DOHH2 (cell line): Measurements from ENCODE around the gene SLC26A1.

Source experiments
- H3F3A ChIP-seq: fragments of 200-600 bp; sonication (generic), shearing (Covaris generic); 2 replicates; pipeline ENCODE4 v1.6.0; 2016; ENCODE audit warnings: antibody characterized with exemption, mild to moderate bottlenecking; ENCODE audit not compliant: control insufficient read depth, insufficient read depth
- H3K27ac ChIP-seq: fragments of 200-600 bp; sonication (generic); 2 replicates; pipeline ENCODE4 v1.5.1; 2014; ENCODE audit warnings: low read depth, mild to moderate bottlenecking, low read length, moderate library complexity
- H3K27me3 ChIP-seq: fragments of 200-600 bp; sonication (generic); 2 replicates; pipeline ENCODE4 v1.6.1; 2014; ENCODE audit warnings: mild to moderate bottlenecking, low read length, mixed read lengths; ENCODE audit not compliant: control insufficient read depth
- H3K36me3 ChIP-seq: fragments of 200-600 bp; sonication (generic); 2 replicates; pipeline ENCODE4 v1.6.1; 2014; ENCODE audit warnings: mild to moderate bottlenecking, low read length, moderate library complexity, mixed read lengths; ENCODE audit not compliant: control insufficient read depth
- H3K4me1 ChIP-seq: fragments of 200-600 bp; sonication (generic); 2 replicates; pipeline ENCODE4 v1.6.1; 2014; ENCODE audit warnings: mild to moderate bottlenecking, low read length, mixed read lengths; ENCODE audit not compliant: control insufficient read depth
- H3K4me2 ChIP-seq: fragments of 200-600 bp; sonication (generic); 2 replicates; pipeline ENCODE4 v1.6.0; 2014; ENCODE audit warnings: mild to moderate bottlenecking, low read length, moderate library complexity
- H3K4me3 ChIP-seq: fragments of 200-600 bp; sonication (generic); 2 replicates; pipeline ENCODE4 v1.5.1; 2014; ENCODE audit warnings: mild to moderate bottlenecking, low read length, mixed read lengths
- H3K79me2 ChIP-seq: fragments of 200-600 bp; sonication (generic); 2 replicates; pipeline ENCODE4 v1.6.1; 2014; ENCODE audit warnings: mild to moderate bottlenecking, low read length, mixed read lengths; ENCODE audit not compliant: control insufficient read depth
- H3K9me2 ChIP-seq: fragments of 200-600 bp; sonication (generic); replicated peaks from 2 replicates; pipeline ENCODE4 v1.6.1; 2014; ENCODE audit warnings: mild to moderate bottlenecking, low read length, mixed read lengths; ENCODE audit not compliant: control insufficient read depth
- H3K9me3 ChIP-seq: fragments of 200-600 bp; sonication (generic); 2 replicates; pipeline ENCODE4 v1.6.1; 2014; ENCODE audit warnings: antibody characterized with exemption, low read length, mixed read lengths; ENCODE audit not compliant: control insufficient read depth, insufficient read depth
- H4K20me1 ChIP-seq: fragments of 200-600 bp; sonication (generic); 2 replicates; pipeline ENCODE4 v1.6.0; 2014; ENCODE audit warnings: low read depth, mild to moderate bottlenecking, antibody characterized with exemption, low read length, moderate library complexity; ENCODE audit not compliant: control insufficient read depth, insufficient read depth
- EZH2phosphoT487 ChIP-seq: fragments of 200-600 bp; sonication (generic); IDR thresholded peaks from 2 replicates; pipeline ENCODE4 v1.6.1; 2017; ENCODE audit warnings: borderline replicate concordance, mild to moderate bottlenecking, antibody characterized with exemption, low read length, moderate library complexity, mixed read lengths
- TF ChIP-seq, protein P1 (sequence below): fragments of 200-600 bp; sonication (generic); IDR thresholded peaks from one replicate; pipeline ENCODE4 v1.5.1; 2014; ENCODE audit warnings: antibody characterized with exemption, mild to moderate bottlenecking, low read depth, low read length; ENCODE audit not compliant: poor library complexity, severe bottlenecking

The SLC26A1 gene

DNA sequence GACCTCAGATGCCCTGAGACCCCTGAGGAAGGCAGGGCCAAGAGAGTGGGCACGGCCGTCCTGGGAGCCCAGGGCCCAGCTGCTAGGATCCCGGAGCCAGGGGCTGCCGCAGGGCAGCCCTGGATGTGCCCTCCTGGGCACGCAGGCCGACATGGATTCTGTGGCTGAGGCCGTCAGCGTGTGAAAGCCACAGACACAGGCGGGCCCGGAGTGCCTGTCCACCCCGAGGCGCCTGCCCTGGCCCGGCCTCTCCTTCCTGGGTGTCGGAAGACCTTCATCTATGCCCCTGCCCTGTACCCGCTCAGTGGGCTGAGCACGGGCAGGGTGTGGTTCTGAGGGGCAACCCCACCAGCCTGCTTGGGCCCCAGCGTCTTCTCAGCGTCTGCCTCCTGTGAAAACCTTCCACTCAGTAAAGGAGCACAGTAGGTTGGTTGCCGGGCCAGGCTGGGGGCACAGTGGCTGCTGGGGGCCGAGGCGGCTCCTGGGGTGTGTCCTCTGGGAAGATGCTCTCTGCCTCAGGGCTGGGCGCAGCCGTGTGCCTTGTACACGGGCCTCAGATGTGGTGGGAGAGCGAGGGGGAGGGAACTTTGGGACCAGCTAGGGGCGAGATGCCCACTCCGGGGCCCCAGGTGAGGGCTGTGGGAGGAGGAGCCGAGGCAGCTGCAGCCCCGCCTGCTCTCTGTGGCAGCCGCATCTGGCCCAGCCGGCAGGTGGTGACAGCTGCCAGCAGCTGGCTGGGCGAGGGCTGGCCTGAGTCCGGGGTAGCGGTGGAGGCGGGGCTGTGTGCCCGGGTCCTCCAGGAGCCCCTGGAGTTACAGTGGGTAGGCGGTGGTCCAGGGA is 39.0 kb upstream of the SLC26A1 start:
- H3K27ac ChIP-seq, result no peak overlapping the region
- no peaks in the 10 kb centered on the region for H3K4me1 ChIP-seq
- H4K20me1 ChIP-seq, result no peaks in the 10 kb centered on the region
- no peaks in the 10 kb centered on the region for H3K9me2 ChIP-seq
- H3K79me2 ChIP-seq, result no peaks in the 10 kb centered on the region
- no peaks in the 10 kb centered on the region for H3K36me3 ChIP-seq
- H3F3A ChIP-seq, result no peaks in the 10 kb centered on the region
- H3K27me3 ChIP-seq, result no peaks in the 10 kb centered on the region
- no peak overlapping the region for H3K4me2 ChIP-seq
- H3K9me3 ChIP-seq, result no peaks in the 10 kb centered on the region
- TF ChIP-seq, protein P1, sequence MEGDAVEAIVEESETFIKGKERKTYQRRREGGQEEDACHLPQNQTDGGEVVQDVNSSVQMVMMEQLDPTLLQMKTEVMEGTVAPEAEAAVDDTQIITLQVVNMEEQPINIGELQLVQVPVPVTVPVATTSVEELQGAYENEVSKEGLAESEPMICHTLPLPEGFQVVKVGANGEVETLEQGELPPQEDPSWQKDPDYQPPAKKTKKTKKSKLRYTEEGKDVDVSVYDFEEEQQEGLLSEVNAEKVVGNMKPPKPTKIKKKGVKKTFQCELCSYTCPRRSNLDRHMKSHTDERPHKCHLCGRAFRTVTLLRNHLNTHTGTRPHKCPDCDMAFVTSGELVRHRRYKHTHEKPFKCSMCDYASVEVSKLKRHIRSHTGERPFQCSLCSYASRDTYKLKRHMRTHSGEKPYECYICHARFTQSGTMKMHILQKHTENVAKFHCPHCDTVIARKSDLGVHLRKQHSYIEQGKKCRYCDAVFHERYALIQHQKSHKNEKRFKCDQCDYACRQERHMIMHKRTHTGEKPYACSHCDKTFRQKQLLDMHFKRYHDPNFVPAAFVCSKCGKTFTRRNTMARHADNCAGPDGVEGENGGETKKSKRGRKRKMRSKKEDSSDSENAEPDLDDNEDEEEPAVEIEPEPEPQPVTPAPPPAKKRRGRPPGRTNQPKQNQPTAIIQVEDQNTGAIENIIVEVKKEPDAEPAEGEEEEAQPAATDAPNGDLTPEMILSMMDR, result peak; percentile 7
- no peak for TF ChIP-seq EZH2phosphoT487
- H3K4me3 ChIP-seq, result no peak overlapping the region

- no peaks in the 10 kb centered on the region for H3K36me3 ChIP-seq
- no peaks in the 10 kb centered on the region for H3K9me2 ChIP-seq
- TF ChIP-seq EZH2phosphoT487, result no peak
- TF ChIP-seq, protein P1, result no peak
- no peaks in the 10 kb centered on the region for H3K27me3 ChIP-seq
- H3K4me2 ChIP-seq, result no peak overlapping the region
- H3K4me3 ChIP-seq, result no peak overlapping the region
- H3K27ac ChIP-seq, result no peak overlapping the region
- H3K79me2 ChIP-seq, result no peaks in the 10 kb centered on the region
- H3K9me3 ChIP-seq, result no peaks in the 10 kb centered on the region
- no peaks in the 10 kb centered on the region for H4K20me1 ChIP-seq
- H3F3A ChIP-seq, result peaks cover 4% of the 10 kb centered on the region; the same call in 1 of the 2 replicates
- H3K4me1 ChIP-seq, result peaks cover 6% of the 10 kb centered on the region
Measured at GRCh38 chr4:1031346-1031745, 38.1 kb upstream of the SLC26A1 start.

- Histone ChIP-seq H3K36me3 (no peaks in the 10 kb centered on the region), H3K4me1 (peaks cover 14% of the 10 kb centered on the region), H3K27me3 (no peaks in the 10 kb centered on the region), H3F3A (peaks cover 4% of the 10 kb centered on the region; the same call in 1 of the 2 replicates), H3K9me3 (no peaks in the 10 kb centered on the region), H3K79me2 (no peaks in the 10 kb centered on the region), H4K20me1 (no peaks in the 10 kb centered on the region), H3K4me3 (no peak overlapping the region), H3K4me2 (no peak overlapping the region), H3K9me2 (no peaks in the 10 kb centered on the region), H3K27ac (no peak overlapping the region)
- no peak for TF ChIP-seq EZH2phosphoT487
- TF ChIP-seq, protein P1, result no peak
Measured at GRCh38 chr4:1030559-1030958, 37.4 kb upstream of the SLC26A1 start.
